ENCODE data around the gene NFATC2.
A peak's percentile ranks its signal among the peaks of the same experiment; 100 is the strongest.
"Not testable (repeated sequence)": the region's sequence is repeated elsewhere in the genome, so short reads cannot be mapped to it uniquely, and the experiment has no call there.

NFATC2 gene

GRCh38 chr20:51493346-51493791, 49.1 kb downstream of the NFATC2 start:
- DNase-seq, result no peak

- no peak for DNase-seq
Measured at GRCh38 chr20:51492167-51493092, 50.1 kb downstream of the NFATC2 start.

- DNase-seq, result no peak
Measured at GRCh38 chr20:51491393-51491792, 51.1 kb downstream of the NFATC2 start.

GRCh38 chr20:51490635-51491034, 51.9 kb downstream of the NFATC2 start:
- DNase-seq, result no peak

- DNase-seq, result no peak
Measured at GRCh38 chr20:51489611-51490010, 52.9 kb downstream of the NFATC2 start.

- no peak for DNase-seq
Measured at GRCh38 chr20:51488331-51488730, 54.2 kb downstream of the NFATC2 start.

GRCh38 chr20:51487565-51488268, 54.8 kb downstream of the NFATC2 start:
- DNase-seq, result no peak

GRCh38 chr20:51487076-51487475, 55.4 kb downstream of the NFATC2 start:
- DNase-seq, result no peak

- no peak for DNase-seq
Measured at GRCh38 chr20:51486197-51487005, 56.1 kb downstream of the NFATC2 start.

GRCh38 chr20:51484831-51485230, 57.7 kb downstream of the NFATC2 start:
- no peak for DNase-seq

GRCh38 chr20:51484141-51484815, 58.2 kb downstream of the NFATC2 start:
- DNase-seq, result no peak

GRCh38 chr20:51482836-51483473, 59.6 kb downstream of the NFATC2 start:
- DNase-seq, result no peak

GRCh38 chr20:51481341-51481914, 61.1 kb downstream of the NFATC2 start:
- peak; percentile 70 for DNase-seq

GRCh38 chr20:51480507-51481270, 61.8 kb downstream of the NFATC2 start:
- DNase-seq, result peak; percentile 42

- DNase-seq, result not testable (repeated sequence)
Measured at GRCh38 chr20:51476106-51476505, 66.4 kb downstream of the NFATC2 start.

GRCh38 chr20:51473771-51474170, 68.7 kb downstream of the NFATC2 start:
- no peak for DNase-seq

GRCh38 chr20:51473256-51473655, 69.3 kb downstream of the NFATC2 start:
- no peak for DNase-seq

- DNase-seq, result peak; percentile 24
Measured at GRCh38 chr20:51470907-51471411, 71.6 kb downstream of the NFATC2 start.

GRCh38 chr20:51470499-51470820, 72.1 kb downstream of the NFATC2 start:
- DNase-seq, result no peak

GRCh38 chr20:51469578-51470498, 72.7 kb downstream of the NFATC2 start:
- DNase-seq, result no peak
